Lung (tissue), 12 donors: ENCODE data around the gene INSM1. TPM values are rescaled to one million over a fixed set of nuclear protein-coding genes. Genes with fewer than 3 reads are reported as not detected.

Experiments
- ATAC-seq: fragments of 200-7000 bp; cut with Tn5 transposase; one replicate; pipeline ENCODE4 v1.9.1; 2020; ENCODE audit warnings: moderate number of reproducible peaks; ENCODE audit not compliant: insufficient read depth, low FRiP score
- DNase-seq, 3 donors: peaks; one replicate each; pipeline ENCODE4 v3.0.0-alpha.2; 2013 to 2017
- H3K27ac ChIP-seq, 2 donors: one replicate each; pipeline ENCODE4 v1.5.1; 2013; ENCODE audit warnings: mild to moderate bottlenecking in 2 of 2, moderate library complexity in 2 of 2, control low read depth in 1 of 2, inconsistent platforms in 1 of 2, low read depth in 1 of 2, low read length in 1 of 2
- H3K27me3 ChIP-seq, 3 donors: one replicate each; pipeline ENCODE4 v1.5.1; 2013; ENCODE audit warnings: low read length in 2 of 3; ENCODE audit not compliant: control insufficient read depth in 3 of 3, insufficient read depth in 3 of 3
- H3K36me3 ChIP-seq, 4 donors: one replicate each; pipeline ENCODE4 v1.5.1; 2013; ENCODE audit warnings: low read length in 4 of 4, mild to moderate bottlenecking in 1 of 4, moderate library complexity in 1 of 4; ENCODE audit not compliant: control insufficient read depth in 4 of 4, insufficient read depth in 4 of 4
- H3K4me1 ChIP-seq, 5 donors: one replicate each; pipeline ENCODE4 v1.5.1; 2013; ENCODE audit warnings: low read length in 5 of 5, mild to moderate bottlenecking in 2 of 5, moderate library complexity in 1 of 5; ENCODE audit not compliant: control insufficient read depth in 5 of 5, insufficient read depth in 5 of 5
- H3K4me3 ChIP-seq: one replicate; pipeline ENCODE4 v1.5.1; 2013; ENCODE audit warnings: mild to moderate bottlenecking, control low read depth, moderate library complexity
- H3K9ac ChIP-seq, 2 donors: one replicate each; pipeline ENCODE4 v1.5.1; 2013; ENCODE audit warnings: low read length in 2 of 2, control low read depth in 1 of 2; ENCODE audit not compliant: insufficient read depth in 1 of 2
- H3K9me3 ChIP-seq, 4 donors: one replicate each; pipeline ENCODE4 v1.5.1; 2013; ENCODE audit warnings: low read length in 3 of 4, mild to moderate bottlenecking in 1 of 4, moderate library complexity in 1 of 4; ENCODE audit not compliant: control insufficient read depth in 4 of 4, insufficient read depth in 3 of 4
- CTCF ChIP-seq: IDR thresholded peaks from 2 replicates; pipeline ENCODE4 v1.5.1; 2012; ENCODE audit warnings: mild to moderate bottlenecking; ENCODE audit errors: control extremely low read depth, extremely low read depth
- WGBS, 2 donors: extraction: QIAGEN DNeasy Blood & Tissue Kit; methylation state at CpG; one replicate each; pipeline ENCODE4 v1.1.7; 2013; 5-methylcytosine and 5-hydroxymethylcytosine counted together
- polyA plus RNA-seq, 2 donors: library from polyadenylated mRNA; stranded (reverse); fragments of 200-250 nt; gene quantifications; one replicate each; pipeline ENCODE4 v1.2.1, GENCODE V29; 2013
- total RNA-seq, 2 donors: library from RNA; depleted of rRNA in 1 of 2; stranded (reverse); fragments of >200 nt in 1 of 2; gene quantifications; one replicate each; pipeline ENCODE4 v1.2.1, GENCODE V29; 2014 to 2021
- donor health status: control.
- donor health status: control.
- donor health status: Bipolar disorder and iron deficiency.
- donor health status: healthy.
- donor health status: DM: yes; HTN: yes; CAD: no.

INSM1 gene
- total and polyA plus RNA-seq, 4 donors: 0.04 to 0.18 (median 0.08) TPM

- Histone ChIP-seq H3K36me3 (peaks cover 0 to 14% (median 3%) of the 10 kb centered on the region in 4 donors), H3K4me1 (peaks cover 0 to 13% (median 4%) of the 10 kb centered on the region in 5 donors), H3K4me3 (no peak overlapping the region), H3K27ac (no peak overlapping the region), H3K27me3 (no peaks in the 10 kb centered on the region), H3K9me3 (no peaks in the 10 kb centered on the region), H3K9ac (no peak overlapping the region)
- 82 to 94% methylated on average over 5 of the region's 5 CpGs for WGBS, 2 donors
- ATAC-seq: no peak
- no peak for TF ChIP-seq CTCF
- DNase-seq: no peak
These were observed 46.8 kb downstream of the INSM1 start for GRCh38 chr20:20414640-20415220.

GRCh38 chr20:20415321-20415720 lies 47.4 kb downstream of the INSM1 start:
- Histone ChIP-seq H3K4me1 (peaks cover 0 to 13% (median 4%) of the 10 kb centered on the region in 5 donors), H3K36me3 (peaks cover 0 to 15% (median 3%) of the 10 kb centered on the region in 4 donors), H3K9ac (no peak overlapping the region), H3K27me3 (no peaks in the 10 kb centered on the region), H3K27ac (no peak overlapping the region), H3K9me3 (no peaks in the 10 kb centered on the region), H3K4me3 (no peak overlapping the region)
- no peak for TF ChIP-seq CTCF
- ATAC-seq: no peak
- no peak for DNase-seq
- WGBS, 2 donors: 97 to 100% methylated on average over 1 of the region's 1 CpG

GRCh38 chr20:20417876-20418676 lies 50.2 kb downstream of the INSM1 start:
- no peak overlapping the region for H3K27ac ChIP-seq
- peaks cover 0 to 7% (median 0%) of the 10 kb centered on the region in 5 donors for H3K4me1 ChIP-seq
- no peak overlapping the region for H3K9ac ChIP-seq
- no peak for TF ChIP-seq CTCF
- no peaks in the 10 kb centered on the region for H3K9me3 ChIP-seq
- WGBS, 2 donors: 86 to 93% methylated on average over 8 of the region's 8 CpGs
- no peak overlapping the region for H3K4me3 ChIP-seq
- no peaks in the 10 kb centered on the region for H3K27me3 ChIP-seq
- DNase-seq (no peak), ATAC-seq (no peak)
- peaks cover 0 to 19% (median 6%) of the 10 kb centered on the region in 4 donors for H3K36me3 ChIP-seq
